ENCODE measurements around the gene GOLGA7B. TPM values are rescaled to one million over a fixed set of nuclear protein-coding genes. Genes with fewer than 3 reads are reported as not detected.

The GOLGA7B gene
- total RNA-seq, 1 experiment from 2014 or later: 1.1 TPM

DNA sequence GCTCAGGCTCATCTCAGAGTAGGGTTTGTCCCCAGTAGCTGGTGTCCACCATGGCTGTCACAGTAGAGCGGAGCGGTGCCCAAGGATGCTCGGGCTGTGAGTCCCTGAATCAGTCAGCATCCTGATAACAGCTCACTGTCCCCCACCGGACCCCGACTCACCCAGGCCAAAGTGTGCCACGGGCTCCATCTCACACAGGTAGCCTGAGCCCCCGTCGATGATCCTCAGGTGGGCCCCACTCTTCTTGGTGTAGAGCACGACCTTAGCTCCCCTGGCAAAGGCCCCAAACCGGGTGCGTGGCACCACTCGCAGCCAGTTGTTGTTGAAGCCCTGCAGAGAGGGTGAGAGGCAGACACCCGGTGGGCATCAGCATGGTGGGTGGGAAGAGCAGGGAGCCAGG is 45.4 kb downstream of the GOLGA7B start:
- ChIA-PET CTCF (no interaction called here), POLR2A (ENCODE audit: unreplicated experiment) (no interaction called here)
- H2AFZ ChIP-seq: no peak overlapping the region
- no peaks in the 10 kb centered on the region for H3K79me2 ChIP-seq (ENCODE audit: low read depth)
- H4K20me1 ChIP-seq (ENCODE audit: insufficient read depth): no peaks in the 10 kb centered on the region
- no peaks in the 10 kb centered on the region for H3K9me3 ChIP-seq (ENCODE audit: insufficient read depth, low read depth)
- H3K27ac ChIP-seq: no peak overlapping the region
- no peak for DNase-seq
- no peak overlapping the region for H3K4me2 ChIP-seq
- H3F3A ChIP-seq (ENCODE audit: insufficient read depth, low read depth): no peaks in the 10 kb centered on the region; the same call in 1 of the 2 replicates
- peaks cover 2% of the 10 kb centered on the region for H3K4me1 ChIP-seq (replicated peaks; ENCODE audit: insufficient read depth)
- H3K4me3 ChIP-seq: no peak overlapping the region
- BruUV-seq (replicated peaks): no TSS peak
- TF ChIP-seq EZH2 (IDR thresholded peaks at IDR 0.05; ENCODE audit: low read depth): no peak
- TF ChIP-seq CTCF (conservative IDR thresholded peaks at IDR 0.05): no peak
- H3K36me3 ChIP-seq (ENCODE audit: low read depth): no peaks in the 10 kb centered on the region
- intact Hi-C loops (cut with micrococcal nuclease; ENCODE audit: unreplicated experiment): no loop called here
- H3K27me3 ChIP-seq (ENCODE audit: insufficient read depth, low read depth): no peaks in the 10 kb centered on the region
- no peaks in the 10 kb centered on the region for H3K9me2 ChIP-seq (ENCODE audit: insufficient read depth)

DNA sequence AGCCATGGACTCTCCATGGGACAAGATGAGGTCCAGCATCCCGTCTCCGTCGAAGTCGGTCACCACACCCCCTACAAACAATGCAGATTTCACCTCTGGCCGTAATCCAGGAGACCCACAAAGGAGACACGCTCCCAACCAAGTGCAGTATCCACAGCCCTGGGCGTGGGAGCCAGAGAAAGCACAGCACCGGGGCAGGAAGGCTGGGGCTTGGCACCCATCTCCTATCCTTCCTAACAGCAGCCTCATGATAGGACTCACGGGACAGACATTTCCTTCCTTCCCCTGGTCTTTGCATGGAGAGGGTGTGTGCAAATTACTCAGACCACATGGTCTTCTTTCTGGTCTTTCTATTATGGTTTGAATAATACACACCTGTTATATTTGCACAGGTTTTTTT is 46.3 kb downstream of the GOLGA7B start:
- no peak overlapping the region for H2AFZ ChIP-seq
- no TSS peak for BruUV-seq (replicated peaks)
- POLR2A ChIA-PET (ENCODE audit: unreplicated experiment): no interaction called here

DNA sequence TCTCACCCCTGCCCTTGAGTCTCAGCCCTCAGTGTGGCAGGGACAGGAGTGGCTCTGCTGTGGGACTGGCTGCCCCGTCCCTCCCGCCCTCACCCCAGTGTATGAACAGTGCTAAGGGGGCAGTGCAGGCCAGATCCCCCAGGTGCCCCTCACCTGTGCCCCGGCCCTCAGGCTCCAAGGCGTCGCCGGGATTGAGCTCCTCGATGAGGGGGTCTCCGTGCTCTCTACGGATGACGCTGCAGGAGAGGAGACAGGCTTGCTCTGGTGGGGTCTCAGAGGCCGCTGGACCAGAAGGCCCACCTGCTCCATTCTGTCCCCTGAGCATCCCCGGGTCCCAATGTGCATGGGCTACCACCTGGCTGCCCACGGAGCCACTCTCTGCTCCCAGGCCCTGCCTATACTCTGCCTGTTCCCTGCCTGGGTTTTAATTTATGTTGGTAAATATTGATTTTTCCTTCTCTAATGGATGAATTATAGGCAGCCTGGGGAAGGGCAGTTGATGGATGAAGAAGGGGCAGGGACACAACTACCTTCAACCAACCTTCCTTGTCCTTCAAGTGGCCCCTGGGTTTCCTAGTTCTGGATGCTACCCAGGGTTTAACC is 47.2 kb downstream of the GOLGA7B start:
- DNase-seq: no peak
- Histone ChIP-seq H4K20me1 (ENCODE audit: insufficient read depth) (no peaks in the 10 kb centered on the region), H3K4me3 (no peak overlapping the region), H3K9me3 (ENCODE audit: insufficient read depth, low read depth) (no peaks in the 10 kb centered on the region), H3K27me3 (ENCODE audit: insufficient read depth, low read depth) (no peaks in the 10 kb centered on the region), H3K79me2 (ENCODE audit: low read depth) (no peaks in the 10 kb centered on the region), H2AFZ (no peak overlapping the region), H3K4me2 (no peak overlapping the region), H3K36me3 (ENCODE audit: low read depth) (no peaks in the 10 kb centered on the region), H3K27ac (no peak overlapping the region), H3K4me1 (replicated peaks; ENCODE audit: insufficient read depth) (no peaks in the 10 kb centered on the region), H3F3A (ENCODE audit: insufficient read depth, low read depth) (no peaks in the 10 kb centered on the region), H3K9me2 (ENCODE audit: insufficient read depth) (no peaks in the 10 kb centered on the region)
- ChIA-PET POLR2A (ENCODE audit: unreplicated experiment) (no interaction called here), CTCF (no interaction called here)
- intact Hi-C loops (cut with micrococcal nuclease; ENCODE audit: unreplicated experiment): no loop called here
- TF ChIP-seq EZH2 (IDR thresholded peaks at IDR 0.05; ENCODE audit: low read depth) (no peak), CTCF (conservative IDR thresholded peaks at IDR 0.05) (no peak)
- no TSS peak for BruUV-seq (replicated peaks)

More for the DNA sequence above, 46.3 kb downstream of the GOLGA7B start:
- no peaks in the 10 kb centered on the region for H3K9me3 ChIP-seq (ENCODE audit: insufficient read depth, low read depth)
- no peaks in the 10 kb centered on the region for H3F3A ChIP-seq (ENCODE audit: insufficient read depth, low read depth)
- TF ChIP-seq CTCF (conservative IDR thresholded peaks at IDR 0.05): no peak
- TF ChIP-seq EZH2 (IDR thresholded peaks at IDR 0.05; ENCODE audit: low read depth): no peak
- H4K20me1 ChIP-seq (ENCODE audit: insufficient read depth): no peaks in the 10 kb centered on the region
- H3K27me3 ChIP-seq (ENCODE audit: insufficient read depth, low read depth): no peaks in the 10 kb centered on the region
- no peak overlapping the region for H3K4me3 ChIP-seq
- intact Hi-C loops (cut with micrococcal nuclease; ENCODE audit: unreplicated experiment): no loop called here
- H3K4me2 ChIP-seq: no peak overlapping the region
- H3K79me2 ChIP-seq (ENCODE audit: low read depth): no peaks in the 10 kb centered on the region
- CTCF ChIA-PET: no interaction called here
- H3K4me1 ChIP-seq (replicated peaks; ENCODE audit: insufficient read depth): no peaks in the 10 kb centered on the region
- H3K36me3 ChIP-seq (ENCODE audit: low read depth): no peaks in the 10 kb centered on the region
- DNase-seq: no peak
- no peaks in the 10 kb centered on the region for H3K9me2 ChIP-seq (ENCODE audit: insufficient read depth)
- no peak overlapping the region for H3K27ac ChIP-seq
